HG03103 (cell line): Measurements from ENCODE around the gene PHGDH.

ENCODE experiments used
- ATAC-seq: cut with Tn5 transposase; IDR thresholded peaks from one replicate; pipeline ENCODE4 v1.9.1; 2021; ENCODE audit warnings: low read depth; ENCODE audit not compliant: unreplicated experiment

Gene PHGDH

DNA sequence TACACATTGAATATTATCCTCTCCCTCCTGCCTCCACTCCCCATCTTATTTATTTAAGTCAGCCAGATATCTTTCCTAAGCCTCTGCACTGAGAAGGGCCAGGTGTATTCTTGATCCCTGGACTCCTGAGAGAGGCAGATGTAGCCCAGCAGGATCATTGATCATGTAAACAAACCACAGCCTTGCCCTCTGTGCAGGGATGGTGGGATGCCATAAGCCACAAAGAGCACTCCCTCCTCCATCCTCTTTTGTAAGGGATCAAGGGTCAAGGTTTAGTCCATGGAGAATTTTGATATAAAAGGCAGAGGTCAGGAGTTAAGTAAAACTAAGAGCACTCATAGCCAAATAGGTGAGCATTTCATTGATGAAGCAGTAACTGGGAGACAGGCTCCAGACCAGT, 17.3 kb downstream of the PHGDH start:
- ATAC-seq = no peak

DNA sequence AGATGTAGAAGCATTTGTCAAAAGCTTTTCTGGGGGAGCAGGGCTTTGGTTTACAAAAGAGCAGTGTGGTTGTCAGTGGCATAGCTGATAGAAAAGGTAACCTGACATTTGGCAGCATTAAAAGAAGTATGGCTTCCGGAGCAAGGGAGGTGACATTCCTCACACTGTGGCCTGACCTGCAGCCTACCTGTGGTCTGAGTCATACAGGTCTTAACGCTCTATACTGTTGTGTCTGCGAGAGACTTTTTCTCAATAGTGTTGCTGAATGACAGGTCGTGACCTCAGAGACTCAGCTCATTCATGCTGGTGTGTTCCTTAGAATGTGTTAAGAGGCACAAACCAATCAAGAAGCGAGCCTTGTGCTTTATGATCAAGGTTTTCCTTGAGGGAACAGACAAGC, 19.3 kb downstream of the PHGDH start:
- ATAC-seq = no peak

- ATAC-seq = no peak
Measured at GRCh38 chr1:119731741-119732430, 20.2 kb downstream of the PHGDH start.

GRCh38 chr1:119732465-119733168, 20.9 kb downstream of the PHGDH start:
- ATAC-seq = no peak

DNA sequence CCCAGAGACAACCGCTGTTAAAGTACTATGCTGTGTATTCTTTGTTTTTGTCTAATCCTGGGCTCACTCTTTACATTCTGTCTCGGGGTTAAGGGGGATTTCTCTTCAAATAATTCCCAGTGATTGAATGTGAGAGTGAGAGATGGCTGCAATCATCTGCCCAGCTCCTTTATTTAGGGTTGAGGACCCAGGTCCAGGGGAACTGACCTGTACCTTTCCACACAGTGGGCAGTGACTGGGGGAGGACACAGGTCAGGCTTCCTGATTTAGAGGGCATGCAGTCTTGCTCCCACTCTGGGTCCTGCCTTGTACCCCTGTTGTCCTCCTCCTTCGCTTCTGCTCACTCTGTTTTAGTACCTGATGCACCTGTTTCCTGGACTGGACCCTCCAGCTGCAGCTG, 22.0 kb downstream of the PHGDH start:
- ATAC-seq = no peak

GRCh38 chr1:119735217-119735616, 23.5 kb downstream of the PHGDH start:
- ATAC-seq = no peak

DNA sequence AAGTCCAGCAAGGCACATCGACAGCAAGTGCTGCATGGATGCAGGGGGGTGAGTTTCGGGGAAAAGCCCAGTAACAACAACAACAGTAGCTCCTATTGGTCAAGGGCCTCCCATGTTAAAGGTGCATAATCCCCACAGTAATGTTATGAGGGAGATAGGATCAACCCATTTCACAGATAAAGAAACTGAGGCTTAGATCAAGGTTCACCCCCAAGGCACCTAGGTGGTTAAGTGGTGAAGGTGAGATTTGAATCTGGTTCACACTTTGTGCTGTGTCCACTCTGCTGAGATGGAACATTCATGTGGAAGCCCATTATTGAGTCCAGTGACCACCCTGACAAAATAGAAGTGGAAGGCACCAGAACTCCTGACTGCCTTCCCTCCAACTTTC, 24.9 kb downstream of the PHGDH start:
- ATAC-seq = no peak

DNA sequence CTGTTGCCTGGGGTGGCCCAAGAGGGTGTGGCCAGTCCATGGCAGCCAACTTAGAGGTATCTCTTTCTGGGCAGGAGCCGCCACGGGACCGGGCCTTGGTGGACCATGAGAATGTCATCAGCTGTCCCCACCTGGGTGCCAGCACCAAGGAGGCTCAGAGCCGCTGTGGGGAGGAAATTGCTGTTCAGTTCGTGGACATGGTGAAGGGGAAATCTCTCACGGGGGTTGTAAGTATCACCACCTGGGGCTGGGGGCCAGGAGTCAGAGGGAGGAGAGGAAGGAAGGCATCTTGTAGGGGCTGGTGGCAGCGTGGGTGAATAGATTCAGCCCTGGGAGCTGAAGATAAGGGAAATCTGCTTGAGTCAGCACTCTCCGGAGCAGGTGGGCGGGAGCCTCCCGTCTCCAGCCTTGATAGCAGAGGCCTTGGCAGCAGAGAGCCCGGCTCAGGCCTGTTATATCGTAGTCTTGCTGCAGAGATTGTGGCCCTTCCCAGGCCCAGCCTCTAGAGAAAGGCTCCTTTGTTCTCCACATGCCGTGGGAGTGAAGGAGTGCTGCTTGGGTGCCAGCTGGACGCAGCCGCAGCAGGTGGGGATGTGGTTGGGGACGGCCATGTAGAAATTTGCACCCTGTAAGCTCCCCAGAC, 25.4 kb downstream of the PHGDH start:
- no peak for ATAC-seq

DNA sequence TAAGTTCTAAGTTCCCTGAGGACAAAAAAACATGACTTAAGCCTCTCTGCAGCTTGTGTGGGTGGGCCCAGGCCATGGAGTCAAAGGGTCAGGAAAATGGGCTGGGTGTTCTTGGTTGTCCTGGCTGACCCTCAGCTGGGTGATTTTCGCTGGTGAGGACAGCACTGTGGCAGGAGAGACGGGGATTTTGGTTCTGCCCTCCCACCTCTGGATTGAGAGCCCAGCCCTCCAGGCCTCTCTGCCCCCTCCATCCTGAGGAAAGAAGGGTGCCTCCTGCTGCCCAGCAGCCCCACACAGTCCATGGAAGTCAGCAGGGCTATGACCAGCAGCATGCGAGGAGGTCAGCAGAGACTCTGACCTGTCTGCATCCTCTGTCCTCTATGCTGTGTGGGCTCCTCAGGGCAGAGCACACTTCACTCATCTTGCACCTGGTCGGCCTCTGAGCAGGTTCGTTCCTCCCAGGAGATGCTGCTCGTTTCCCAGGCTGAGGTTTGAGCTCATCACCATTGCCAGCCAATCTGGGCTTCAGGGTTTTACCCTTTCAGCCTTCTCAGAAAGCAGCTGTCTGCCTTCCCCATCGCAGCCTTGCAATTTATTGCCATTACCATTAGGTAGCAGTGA, 26.5 kb downstream of the PHGDH start:
- no peak for ATAC-seq

GRCh38 chr1:119739150-119739549, 27.4 kb downstream of the PHGDH start:
- no peak for ATAC-seq

- no peak for ATAC-seq
Measured at GRCh38 chr1:119740261-119740660, 28.5 kb downstream of the PHGDH start.

- ATAC-seq = no peak
Measured at GRCh38 chr1:119740896-119741780, 29.4 kb downstream of the PHGDH start.

GRCh38 chr1:119742202-119742601, 30.5 kb downstream of the PHGDH start:
- no peak for ATAC-seq

- ATAC-seq = no peak
Measured at GRCh38 chr1:119742677-119743076, 30.9 kb downstream of the PHGDH start.

DNA sequence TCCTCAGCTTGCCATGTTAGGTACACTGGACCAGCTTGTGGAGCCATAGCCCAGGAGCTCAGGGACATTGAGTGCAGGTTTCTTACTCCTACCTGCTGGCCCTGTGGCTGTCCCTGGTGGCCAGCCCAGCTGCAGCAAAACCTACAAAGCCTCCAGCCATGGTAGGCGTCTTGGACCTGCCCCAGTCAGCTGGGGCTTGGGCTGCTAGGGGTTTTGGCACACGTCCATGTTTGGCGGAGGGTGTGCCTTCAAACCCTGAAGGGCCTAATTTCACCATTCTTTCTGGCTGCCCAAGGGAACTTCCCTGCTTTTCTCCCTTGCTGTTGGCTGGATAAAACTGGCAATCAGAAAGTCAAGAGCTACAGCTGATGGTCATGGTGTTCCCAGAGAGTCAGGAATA, 31.6 kb downstream of the PHGDH start:
- no peak for ATAC-seq

DNA sequence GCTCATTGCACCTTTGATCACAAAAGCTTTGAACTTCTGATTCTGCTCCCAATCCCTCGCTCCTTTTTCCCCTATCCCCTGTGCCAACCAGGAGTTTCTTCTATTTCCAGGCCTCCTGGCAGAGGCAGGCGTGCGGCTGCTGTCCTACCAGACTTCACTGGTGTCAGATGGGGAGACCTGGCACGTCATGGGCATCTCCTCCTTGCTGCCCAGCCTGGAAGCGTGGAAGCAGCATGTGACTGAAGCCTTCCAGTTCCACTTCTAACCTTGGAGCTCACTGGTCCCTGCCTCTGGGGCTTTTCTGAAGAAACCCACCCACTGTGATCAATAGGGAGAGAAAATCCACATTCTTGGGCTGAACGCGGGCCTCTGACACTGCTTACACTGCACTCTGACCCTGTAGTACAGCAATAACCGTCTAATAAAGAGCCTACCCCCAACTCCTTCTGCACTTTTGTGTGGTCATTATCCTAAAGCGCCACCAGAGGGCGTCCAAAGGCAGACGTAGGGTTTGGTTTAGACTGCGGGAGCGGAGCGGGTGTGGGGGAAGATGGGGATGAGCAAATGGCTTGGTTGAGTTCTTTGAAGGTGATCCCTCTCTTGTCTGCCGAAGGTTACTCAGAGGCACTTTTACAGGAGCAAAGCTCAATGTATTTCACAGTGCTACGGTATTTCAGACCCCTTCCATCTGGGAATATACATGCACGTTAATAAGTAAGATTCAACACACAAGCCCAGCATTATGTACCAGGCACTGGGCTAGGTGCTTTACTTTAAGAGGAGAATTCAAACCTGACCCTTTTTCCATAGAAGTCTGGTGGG, 32.3 kb downstream of the PHGDH start:
- peak; percentile 81 for ATAC-seq

GRCh38 chr1:119744598-119744942, 32.8 kb downstream of the PHGDH start:
- ATAC-seq = no peak

DNA sequence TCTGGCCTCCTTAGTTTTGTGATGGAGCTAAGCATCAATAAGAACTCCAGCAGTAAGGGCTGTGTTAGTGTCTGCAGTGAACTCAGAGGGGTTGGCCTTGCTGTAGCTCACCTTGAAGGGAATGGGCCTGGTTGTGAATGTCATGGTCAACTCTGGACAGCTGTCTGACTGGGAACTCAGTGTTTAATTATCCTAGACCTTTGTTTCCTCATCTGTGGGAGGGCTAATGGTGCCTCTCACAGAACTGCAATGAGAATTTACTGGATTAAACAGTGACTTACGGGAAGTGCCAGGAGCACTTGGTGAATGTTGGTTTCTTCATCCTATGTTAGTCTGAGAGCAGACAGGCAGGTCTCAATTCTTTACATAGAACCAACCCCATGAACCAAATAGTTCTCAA, 33.3 kb downstream of the PHGDH start:
- no peak for ATAC-seq

GRCh38 chr1:119747451-119747850, 35.7 kb downstream of the PHGDH start:
- ATAC-seq = no peak

DNA sequence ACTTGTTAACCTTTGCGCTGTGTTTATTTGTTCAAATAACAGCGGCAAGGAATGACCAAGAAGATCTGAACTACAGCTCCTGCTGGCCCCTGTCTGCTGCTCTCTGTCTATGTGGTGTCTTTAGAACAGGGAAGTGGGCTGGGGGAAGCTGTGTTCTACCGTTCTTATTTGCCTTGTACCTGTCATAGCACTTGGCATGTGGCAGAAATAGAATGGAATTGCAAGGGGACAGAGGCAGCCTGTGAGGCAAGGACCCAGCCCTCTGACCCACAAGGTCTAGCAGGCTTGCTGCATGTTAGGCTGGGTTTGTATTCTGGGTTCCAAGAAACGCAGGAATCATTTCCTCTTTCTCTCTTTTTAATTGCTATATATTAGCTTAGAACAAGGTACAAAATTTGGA, 36.3 kb downstream of the PHGDH start:
- no peak for ATAC-seq
